ENCODE data around the gene RENBP.

RENBP gene

GRCh38 chrX:153945956-153946943 lies 1.8 kb upstream of the RENBP start:
- no peaks in the 10 kb centered on the region for H3K9me3 ChIP-seq (ENCODE audit: control extremely low read depth in 1 of 5, control insufficient read depth in 4 of 5, insufficient read depth in 2 of 5, low read depth in 1 of 5, low read length in 4 of 5)
- CTCF ChIA-PET = interaction anchor here (0.8 to 18.9 kb wide), 11 partner anchors 8 to 181 kb away, joined by 3 to 482 read pairs (median 4); partner anchors contain the start of genes ARHGAP4 and NAA10
- DNase-seq = peak in 2 of 3 donors; percentile 43 to 63
- peaks cover 0 to 12% (median 0%) of the 10 kb centered on the region in 5 experiments for H3K27me3 ChIP-seq (replicated peaks in 2 of 5; ENCODE audit: control insufficient read depth in 4 of 5, insufficient read depth in 5 of 5, low read length in 4 of 5)
- WGBS (ENCODE audit: insufficient coverage) = 94% methylated on average over 17 of the region's 24 CpGs
- H3K36me3 ChIP-seq (ENCODE audit: control insufficient read depth in 4 of 4, insufficient read depth in 4 of 4, low read length in 3 of 4) = peaks cover 0 to 34% (median 15%) of the 10 kb centered on the region in 4 experiments
- H3K4me3 ChIP-seq (ENCODE audit: control insufficient read depth in 1 of 7, extremely low read depth in 1 of 7, insufficient read depth in 4 of 7, low read depth in 2 of 7, low read length in 6 of 7) = no peak overlapping the region
- POLR2A ChIA-PET = interaction anchor here (0.6 to 2.1 kb wide), 4 partner anchors 11 to 152 kb away, joined by 3 to 7 read pairs (median 4); partner anchors contain the start of genes NAA10 and SSR4
- H3K4me1 ChIP-seq (ENCODE audit: control extremely low read depth in 1 of 4, control insufficient read depth in 4 of 4, insufficient read depth in 4 of 4, low read length in 3 of 4) = peaks cover 0 to 68% (median 65%) of the 10 kb centered on the region in 4 experiments
- H3K27ac ChIP-seq (ENCODE audit: insufficient read depth in 1 of 2, low read depth in 1 of 2, low read length in 2 of 2, poor library complexity in 1 of 2, severe bottlenecking in 2 of 2) = no peak overlapping the region

- Histone ChIP-seq H3K9me3 (ENCODE audit: control extremely low read depth in 1 of 5, control insufficient read depth in 4 of 5, insufficient read depth in 2 of 5, low read depth in 1 of 5, low read length in 4 of 5) (no peaks in the 10 kb centered on the region), H3K27ac (ENCODE audit: insufficient read depth in 1 of 2, low read depth in 1 of 2, low read length in 2 of 2, poor library complexity in 1 of 2, severe bottlenecking in 2 of 2) (peak overlapping the region in 1 of 2 experiments; percentile 49), H3K4me1 (ENCODE audit: control extremely low read depth in 1 of 4, control insufficient read depth in 4 of 4, insufficient read depth in 4 of 4, low read length in 3 of 4) (peaks cover 0 to 70% (median 65%) of the 10 kb centered on the region in 4 experiments), H3K27me3 (replicated peaks in 2 of 5; ENCODE audit: control insufficient read depth in 4 of 5, insufficient read depth in 5 of 5, low read length in 4 of 5) (peaks cover 0 to 17% (median 0%) of the 10 kb centered on the region in 5 experiments), H3K4me3 (ENCODE audit: control insufficient read depth in 1 of 7, extremely low read depth in 1 of 7, insufficient read depth in 4 of 7, low read depth in 2 of 7, low read length in 6 of 7) (peak overlapping the region in 5 of 7 experiments; percentile 29 to 75 (median 61)), H3K36me3 (ENCODE audit: control insufficient read depth in 4 of 4, insufficient read depth in 4 of 4, low read length in 3 of 4) (peaks cover 0 to 19% (median 6%) of the 10 kb centered on the region in 4 experiments)
- CTCF ChIA-PET = interaction anchor here (1.2 to 18.9 kb wide), 3 partner anchors 9 to 22 kb away, joined by 4 to 482 read pairs (median 4); partner anchors contain the start of genes ARHGAP4 and NAA10
- POLR2A ChIA-PET = interaction anchor here (1.2 kb wide), 1 partner anchor 21 kb away, joined by 4 read pairs; no protein-coding TSS in a partner anchor
- WGBS (ENCODE audit: insufficient coverage) = 34% methylated on average over 5 of the region's 6 CpGs
- no peak for DNase-seq
These were observed 332 bp upstream of the RENBP start for GRCh38 chrX:153944800-153945150.

GRCh38 chrX:153941336-153942252 lies 2.8 kb downstream of the RENBP start:
- Histone ChIP-seq H3K36me3 (ENCODE audit: control insufficient read depth in 4 of 4, insufficient read depth in 4 of 4, low read length in 3 of 4) (peaks cover 0 to 3% (median 0%) of the 10 kb centered on the region in 4 experiments), H3K27me3 (replicated peaks in 2 of 5; ENCODE audit: control insufficient read depth in 4 of 5, insufficient read depth in 5 of 5, low read length in 4 of 5) (peaks cover 0 to 27% (median 0%) of the 10 kb centered on the region in 5 experiments), H3K4me1 (ENCODE audit: control extremely low read depth in 1 of 4, control insufficient read depth in 4 of 4, insufficient read depth in 4 of 4, low read length in 3 of 4) (peaks cover 0 to 50% (median 38%) of the 10 kb centered on the region in 4 experiments), H3K9me3 (ENCODE audit: control extremely low read depth in 1 of 5, control insufficient read depth in 4 of 5, insufficient read depth in 2 of 5, low read depth in 1 of 5, low read length in 4 of 5) (no peaks in the 10 kb centered on the region), H3K27ac (ENCODE audit: insufficient read depth in 1 of 2, low read depth in 1 of 2, low read length in 2 of 2, poor library complexity in 1 of 2, severe bottlenecking in 2 of 2) (peak overlapping the region; percentile 25 to 49), H3K4me3 (ENCODE audit: control insufficient read depth in 1 of 7, extremely low read depth in 1 of 7, insufficient read depth in 4 of 7, low read depth in 2 of 7, low read length in 6 of 7) (peak overlapping the region in 5 of 7 experiments; percentile 19 to 63 (median 40))
- ChIA-PET CTCF (interaction anchor here (18.9 kb wide), 1 partner anchor 16 kb away, joined by 482 read pairs; the partner anchor contains the start of genes ARHGAP4 and NAA10), POLR2A (interaction anchor here (3.5 kb wide), 1 partner anchor 14 kb away, joined by 20 read pairs; the partner anchor contains the start of gene ARHGAP4)
- peak in 2 of 3 donors; percentile 70 to 75 for DNase-seq
- WGBS (ENCODE audit: insufficient coverage) = 24% methylated on average over 5 of the region's 23 CpGs

GRCh38 chrX:153939573-153939972 lies 4.9 kb downstream of the RENBP start:
- Histone ChIP-seq H3K4me1 (ENCODE audit: control extremely low read depth in 1 of 4, control insufficient read depth in 4 of 4, insufficient read depth in 4 of 4, low read length in 3 of 4) (peaks cover 0 to 48% (median 29%) of the 10 kb centered on the region in 4 experiments), H3K27ac (ENCODE audit: insufficient read depth in 1 of 2, low read depth in 1 of 2, low read length in 2 of 2, poor library complexity in 1 of 2, severe bottlenecking in 2 of 2) (no peak overlapping the region), H3K36me3 (ENCODE audit: control insufficient read depth in 4 of 4, insufficient read depth in 4 of 4, low read length in 3 of 4) (peaks cover 0 to 3% (median 0%) of the 10 kb centered on the region in 4 experiments), H3K9me3 (ENCODE audit: control extremely low read depth in 1 of 5, control insufficient read depth in 4 of 5, insufficient read depth in 2 of 5, low read depth in 1 of 5, low read length in 4 of 5) (no peaks in the 10 kb centered on the region), H3K4me3 (ENCODE audit: control insufficient read depth in 1 of 7, extremely low read depth in 1 of 7, insufficient read depth in 4 of 7, low read depth in 2 of 7, low read length in 6 of 7) (peak overlapping the region in 1 of 7 experiments; percentile 1), H3K27me3 (replicated peaks in 2 of 5; ENCODE audit: control insufficient read depth in 4 of 5, insufficient read depth in 5 of 5, low read length in 4 of 5) (peaks cover 0 to 29% (median 0%) of the 10 kb centered on the region in 5 experiments)
- ChIA-PET CTCF (interaction anchor here (1.0 to 18.9 kb wide), 3 partner anchors 9 to 14 kb away, joined by 5 to 482 read pairs (median 6); partner anchors contain the start of genes ARHGAP4 and NAA10), POLR2A (interaction anchor here (3.5 kb wide), 1 partner anchor 12 kb away, joined by 20 read pairs; the partner anchor contains the start of gene ARHGAP4)
- 62% methylated on average over 7 of the region's 7 CpGs for WGBS (ENCODE audit: insufficient coverage)
- no peak for DNase-seq

GRCh38 chrX:153938226-153938786 lies 6.1 kb downstream of the RENBP start:
- 83% methylated on average over 8 of the region's 10 CpGs for WGBS (ENCODE audit: insufficient coverage)
- peaks cover 0 to 41% (median 22%) of the 10 kb centered on the region in 4 experiments for H3K4me1 ChIP-seq (ENCODE audit: control extremely low read depth in 1 of 4, control insufficient read depth in 4 of 4, insufficient read depth in 4 of 4, low read length in 3 of 4)
- DNase-seq = no peak
- no peak overlapping the region for H3K4me3 ChIP-seq (ENCODE audit: control insufficient read depth in 1 of 7, extremely low read depth in 1 of 7, insufficient read depth in 4 of 7, low read depth in 2 of 7, low read length in 6 of 7)
- H3K9me3 ChIP-seq (ENCODE audit: control extremely low read depth in 1 of 5, control insufficient read depth in 4 of 5, insufficient read depth in 2 of 5, low read depth in 1 of 5, low read length in 4 of 5) = no peaks in the 10 kb centered on the region
- H3K36me3 ChIP-seq (ENCODE audit: control insufficient read depth in 4 of 4, insufficient read depth in 4 of 4, low read length in 3 of 4) = peaks cover 0 to 3% (median 0%) of the 10 kb centered on the region in 4 experiments
- H3K27me3 ChIP-seq (replicated peaks in 2 of 5; ENCODE audit: control insufficient read depth in 4 of 5, insufficient read depth in 5 of 5, low read length in 4 of 5) = peaks cover 0 to 33% (median 0%) of the 10 kb centered on the region in 5 experiments
- CTCF ChIA-PET = interaction anchor here (0.6 to 18.9 kb wide), 3 partner anchors 8 to 175 kb away, joined by 3 to 482 read pairs (median 7); partner anchors contain the start of genes ARHGAP4 and NAA10
- POLR2A ChIA-PET = interaction anchor here (1.2 to 2.0 kb wide), 2 partner anchors 10 to 13 kb away, joined by 3 to 8 read pairs; no protein-coding TSS in a partner anchor
- H3K27ac ChIP-seq (ENCODE audit: insufficient read depth in 1 of 2, low read depth in 1 of 2, low read length in 2 of 2, poor library complexity in 1 of 2, severe bottlenecking in 2 of 2) = no peak overlapping the region
